RWPE2 (cell line): Measurements from ENCODE around the gene KRT4.

Source experiments
- ATAC-seq: fragments of 200-7000 bp; cut with Tn5 transposase; 3 replicates; pipeline ENCODE4 v1.9.1; 2021; ENCODE audit warnings: low read depth
- DNase-seq: peaks from one replicate; pipeline ENCODE4 v3.0.0-alpha.2; 2020; ENCODE audit warnings: low spot score
- H3K27ac ChIP-seq: fragments of 450-650 bp; 2 replicates; pipeline ENCODE4 v1.5.1; 2017; ENCODE audit warnings: mild to moderate bottlenecking; ENCODE audit not compliant: poor library complexity, severe bottlenecking
- H3K27me3 ChIP-seq: fragments of 250-450 bp; sonication (Bioruptor Pico); 2 replicates; pipeline ENCODE4 v1.5.1; 2021; ENCODE audit warnings: mild to moderate bottlenecking, moderate library complexity; ENCODE audit not compliant: insufficient read depth, poor library complexity, severe bottlenecking
- H3K36me3 ChIP-seq: fragments of 250-450 bp; sonication (Bioruptor Pico); 2 replicates; pipeline ENCODE4 v1.5.1; 2020; ENCODE audit warnings: low read depth, mild to moderate bottlenecking, moderate library complexity
- H3K4me1 ChIP-seq: fragments of 250-450 bp; sonication (Bioruptor Pico); 2 replicates; pipeline ENCODE4 v1.5.1; 2021; ENCODE audit warnings: mild to moderate bottlenecking, moderate library complexity; ENCODE audit not compliant: insufficient read depth, poor library complexity, severe bottlenecking
- H3K4me3 ChIP-seq: fragments of 250-450 bp; sonication (Bioruptor Pico); 2 replicates; pipeline ENCODE4 v1.5.1; 2021; ENCODE audit warnings: mild to moderate bottlenecking, moderate library complexity; ENCODE audit not compliant: severe bottlenecking
- H3K9me3 ChIP-seq: fragments of 250-450 bp; sonication (Bioruptor Pico); 2 replicates; pipeline ENCODE4 v1.5.1; 2021; ENCODE audit warnings: mild to moderate bottlenecking, moderate library complexity; ENCODE audit not compliant: severe bottlenecking
- CTCF ChIP-seq: fragments of 450-650 bp; IDR thresholded peaks from one replicate; pipeline ENCODE4 v1.5.1; 2017; ENCODE audit warnings: mild to moderate bottlenecking, moderate library complexity; ENCODE audit not compliant: poor library complexity, severe bottlenecking

The KRT4 gene

GRCh38 chr12:52837781-52838608 is 24.1 kb upstream of the KRT4 start:
- ATAC-seq, result no peak
- Histone ChIP-seq H3K4me3 (no peak overlapping the region), H3K27me3 (no peaks in the 10 kb centered on the region), H3K27ac (no peak overlapping the region), H3K4me1 (peaks cover 8% of the 10 kb centered on the region), H3K9me3 (no peaks in the 10 kb centered on the region), H3K36me3 (no peaks in the 10 kb centered on the region)
- TF ChIP-seq CTCF, result no peak
- no peak for DNase-seq

GRCh38 chr12:52837413-52837741 is 23.5 kb upstream of the KRT4 start:
- no peaks in the 10 kb centered on the region for H3K36me3 ChIP-seq
- H3K27me3 ChIP-seq, result no peaks in the 10 kb centered on the region
- peaks cover 8% of the 10 kb centered on the region for H3K4me1 ChIP-seq
- ATAC-seq, result peak; percentile 85
- no peak overlapping the region for H3K27ac ChIP-seq
- no peaks in the 10 kb centered on the region for H3K9me3 ChIP-seq
- no peak overlapping the region for H3K4me3 ChIP-seq
- no peak for DNase-seq
- no peak for TF ChIP-seq CTCF

- no peak overlapping the region for H3K4me3 ChIP-seq
- no peaks in the 10 kb centered on the region for H3K9me3 ChIP-seq
- no peaks in the 10 kb centered on the region for H3K36me3 ChIP-seq
- ATAC-seq, result no peak
- H3K27ac ChIP-seq, result no peak overlapping the region
- TF ChIP-seq CTCF, result no peak
- H3K4me1 ChIP-seq, result peaks cover 8% of the 10 kb centered on the region
- H3K27me3 ChIP-seq, result no peaks in the 10 kb centered on the region
- no peak for DNase-seq
These were observed 22.8 kb upstream of the KRT4 start for GRCh38 chr12:52836491-52837412.

GRCh38 chr12:52836042-52836466 is 22.1 kb upstream of the KRT4 start:
- no peak for TF ChIP-seq CTCF
- DNase-seq (no peak), ATAC-seq (0 out of 3 replicates have a peak, but pooled peaks have one; percentile 31)
- Histone ChIP-seq H3K27me3 (no peaks in the 10 kb centered on the region), H3K4me3 (no peak overlapping the region), H3K4me1 (peaks cover 8% of the 10 kb centered on the region), H3K36me3 (no peaks in the 10 kb centered on the region), H3K27ac (no peak overlapping the region), H3K9me3 (no peaks in the 10 kb centered on the region)
